Nephron progenitor cell (in vitro differentiated cells): ENCODE results near the gene C1orf21.
A peak's percentile ranks its signal among the peaks of the same experiment; 100 is the strongest.

Experiments
- DNase-seq: peaks from one replicate; pipeline ENCODE4 v3.0.0; 2021
- H3K27ac Mint-ChIP-seq: 2 replicates; pipeline ENCODE4 v1.8.0; 2021; ENCODE audit warnings: mild to moderate bottlenecking, moderate library complexity, mixed read lengths
- H3K27me3 Mint-ChIP-seq: 2 replicates; pipeline ENCODE4 v1.8.0; 2021; ENCODE audit warnings: mild to moderate bottlenecking, low read depth, mixed read lengths; ENCODE audit not compliant: poor library complexity
- H3K36me3 Mint-ChIP-seq: 2 replicates; pipeline ENCODE4 v1.8.0; 2021; ENCODE audit warnings: low read depth, mixed read lengths
- H3K4me1 Mint-ChIP-seq: 2 replicates; pipeline ENCODE4 v1.8.0; 2021; ENCODE audit warnings: mixed read lengths
- H3K4me3 Mint-ChIP-seq: 2 replicates; pipeline ENCODE4 v1.8.0; 2021; ENCODE audit warnings: mild to moderate bottlenecking, moderate library complexity, mixed read lengths
- H3K9me3 Mint-ChIP-seq: 2 replicates; pipeline ENCODE4 v1.8.0; 2021; ENCODE audit warnings: mild to moderate bottlenecking, moderate library complexity, mixed read lengths
- CTCF ChIP-seq: fragments of 200-600 bp; sonication (generic); IDR thresholded peaks from 2 replicates; pipeline ENCODE4 v1.5.0; 2021; ENCODE audit warnings: antibody characterized with exemption

Gene C1orf21

GRCh38 chr1:184665360-184665759 lies 278.5 kb downstream of the C1orf21 start:
- Mint-ChIP-seq H3K4me3 (no peak overlapping the region), H3K4me1 (peaks cover under 1% of the 10 kb centered on the region), H3K9me3 (no peaks in the 10 kb centered on the region), H3K36me3 (no peaks in the 10 kb centered on the region), H3K27ac (no peak overlapping the region), H3K27me3 (peaks cover 19% of the 10 kb centered on the region)
- no peak for TF ChIP-seq CTCF
- DNase-seq: no peak

GRCh38 chr1:184669391-184669790 lies 282.6 kb downstream of the C1orf21 start:
- Mint-ChIP-seq H3K27ac (no peak overlapping the region), H3K27me3 (peaks cover 11% of the 10 kb centered on the region)

DNA sequence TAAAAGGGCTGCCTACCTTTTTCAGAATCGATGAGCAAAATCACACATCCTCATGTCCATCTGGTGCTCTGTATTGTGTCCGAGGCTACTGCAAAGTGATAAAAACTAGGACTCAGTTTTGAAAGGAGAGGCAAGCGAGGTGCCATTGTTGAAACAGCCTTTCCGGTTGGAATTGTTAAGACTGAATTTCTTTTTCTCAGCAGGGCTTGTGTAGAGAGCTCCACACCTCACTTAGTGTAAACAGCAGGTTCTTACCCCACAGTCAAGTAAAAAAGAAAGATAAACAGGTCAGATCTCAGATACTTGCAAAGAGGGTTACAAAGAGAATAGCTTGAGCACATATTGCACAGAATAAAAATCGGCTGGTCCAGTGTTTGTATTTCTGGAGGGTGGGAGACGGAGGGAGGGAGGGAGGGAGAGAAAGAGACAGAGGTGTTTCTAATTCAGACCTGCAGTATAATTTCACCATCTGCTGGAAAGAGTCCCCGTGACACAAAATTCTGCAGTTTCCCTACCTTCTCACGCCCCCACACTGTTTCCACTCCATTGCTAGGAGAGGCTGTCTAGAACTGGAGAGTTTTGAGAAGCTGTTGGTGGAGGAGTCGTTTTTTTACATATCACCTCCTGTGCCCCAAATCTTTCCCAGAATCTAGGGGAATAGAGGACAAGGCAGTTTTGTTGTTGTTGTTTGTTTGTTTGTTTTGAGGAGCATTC lies 285.3 kb downstream of the C1orf21 start:
- TF ChIP-seq CTCF: no peak
- no peaks in the 10 kb centered on the region for H3K9me3 Mint-ChIP-seq
- H3K27ac Mint-ChIP-seq: no peak overlapping the region
- no peak for DNase-seq
- no peaks in the 10 kb centered on the region for H3K36me3 Mint-ChIP-seq
- no peaks in the 10 kb centered on the region for H3K27me3 Mint-ChIP-seq
- H3K4me1 Mint-ChIP-seq: peaks cover 15% of the 10 kb centered on the region
- H3K4me3 Mint-ChIP-seq: peak overlapping the region; percentile 5

More at GRCh38 chr1:184669391-184669790, 282.6 kb downstream of the C1orf21 start:
- Mint-ChIP-seq H3K9me3 (no peaks in the 10 kb centered on the region), H3K36me3 (no peaks in the 10 kb centered on the region), H3K4me1 (peaks cover 15% of the 10 kb centered on the region), H3K4me3 (no peak overlapping the region)
- no peak for TF ChIP-seq CTCF
- DNase-seq: no peak

DNA sequence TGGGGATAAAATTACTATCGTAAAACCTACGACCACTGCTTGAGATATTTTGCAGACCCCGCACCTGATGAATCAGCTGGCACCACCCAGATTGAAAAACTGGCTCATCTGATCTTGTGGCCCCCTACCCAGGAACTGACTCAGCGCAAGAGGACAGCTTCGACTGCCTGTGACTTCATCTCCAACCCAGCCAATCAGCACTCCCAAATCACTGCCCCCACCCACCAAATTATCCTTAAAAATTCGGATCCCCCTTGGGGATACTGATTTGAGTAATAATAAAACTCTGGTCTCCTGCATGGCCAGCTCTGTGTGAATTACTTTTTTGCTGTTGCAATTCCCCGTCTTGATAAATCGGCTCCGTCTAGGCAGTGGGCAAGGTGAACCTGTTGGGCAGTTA lies 286.5 kb downstream of the C1orf21 start:
- no peaks in the 10 kb centered on the region for H3K36me3 Mint-ChIP-seq
- H3K27me3 Mint-ChIP-seq: no peaks in the 10 kb centered on the region
- peaks cover 15% of the 10 kb centered on the region for H3K4me1 Mint-ChIP-seq
- no peak for TF ChIP-seq CTCF
- no peak for DNase-seq
- H3K27ac Mint-ChIP-seq: no peak overlapping the region
- H3K4me3 Mint-ChIP-seq: no peak overlapping the region
- H3K9me3 Mint-ChIP-seq: no peaks in the 10 kb centered on the region

DNA sequence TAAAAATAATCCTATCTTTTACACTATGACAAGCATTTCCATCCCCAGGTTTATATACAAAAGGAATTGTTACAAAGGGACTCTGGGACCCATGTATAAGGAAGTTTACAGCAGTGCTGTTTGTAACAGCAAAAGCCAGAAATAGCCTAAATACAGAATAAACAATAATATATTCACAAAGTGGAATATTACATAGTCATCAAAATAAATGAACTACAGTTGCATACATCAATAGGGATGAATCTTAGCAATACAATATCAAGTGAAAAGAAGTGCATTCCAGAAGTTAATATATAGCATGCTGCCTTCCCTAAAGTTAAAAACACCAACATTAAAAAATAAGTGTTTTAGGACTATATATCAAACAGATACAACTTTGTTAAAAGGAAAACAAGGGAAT lies 290.5 kb downstream of the C1orf21 start:
- Mint-ChIP-seq H3K4me3 (no peak overlapping the region), H3K36me3 (no peaks in the 10 kb centered on the region), H3K27me3 (no peaks in the 10 kb centered on the region), H3K4me1 (peaks cover 9% of the 10 kb centered on the region), H3K27ac (no peak overlapping the region), H3K9me3 (peaks cover 24% of the 10 kb centered on the region)
- DNase-seq: no peak
- no peak for TF ChIP-seq CTCF
